Gastroesophageal sphincter (tissue), 3 donors: ENCODE data around the gene BMPR1A.

Experiments
- CTCF ChIP-seq, 4 experiments: fragments of 200-600 bp in 2 of 4; fragments of 450-650 bp in 2 of 4; sonication (generic) in 1 of 4; IDR thresholded peaks; one replicate each; pipeline ENCODE4 v1.5.1; 2017 to 2019; ENCODE audit warnings: antibody characterized with exemption in 4 of 4, mild to moderate bottlenecking in 2 of 4, moderate library complexity in 2 of 4
- EP300 ChIP-seq: sonication (generic); formaldehyde crosslinking; IDR thresholded peaks from one replicate; pipeline ENCODE4 v1.6.1; 2017; ENCODE audit warnings: antibody characterized with exemption, mild to moderate bottlenecking
- POLR2A ChIP-seq, 2 donors: fragments of 450-650 bp; IDR thresholded peaks; one replicate each; pipeline ENCODE4 v1.6.1; 2017; ENCODE audit warnings: antibody characterized with exemption in 2 of 2, mild to moderate bottlenecking in 2 of 2, moderate library complexity in 1 of 2

- TF ChIP-seq CTCF (IDR thresholded peaks at IDR 0.05) (no peak), POLR2A (IDR thresholded peaks at IDR 0.05) (no peak), EP300 (no peak)
Measured at GRCh38 chr10:86958901-86959736, 202.7 kb downstream of the BMPR1A start.
